Measurements from ENCODE around the gene JCHAIN. TPM values are rescaled to one million over a fixed set of nuclear protein-coding genes. Genes with fewer than 3 reads are reported as not detected.
A peak's percentile ranks its signal among the peaks of the same experiment; 100 is the strongest.

The JCHAIN gene
- total and polyA plus RNA-seq, 2 donors (not counting 1 experiment from before 2014, with no cell fraction given) = 11.3 to 28.7 TPM

- no peak overlapping the region for H2AFZ ChIP-seq (ENCODE audit: low read length)
- H3K4me2 ChIP-seq (ENCODE audit: extremely low read depth, insufficient read depth, low read length) = no peak overlapping the region
- TF ChIP-seq EZH2 (IDR thresholded peaks at IDR 0.05; ENCODE audit: low read length, missing control alignments) = no peak
- TF ChIP-seq, protein P1, sequence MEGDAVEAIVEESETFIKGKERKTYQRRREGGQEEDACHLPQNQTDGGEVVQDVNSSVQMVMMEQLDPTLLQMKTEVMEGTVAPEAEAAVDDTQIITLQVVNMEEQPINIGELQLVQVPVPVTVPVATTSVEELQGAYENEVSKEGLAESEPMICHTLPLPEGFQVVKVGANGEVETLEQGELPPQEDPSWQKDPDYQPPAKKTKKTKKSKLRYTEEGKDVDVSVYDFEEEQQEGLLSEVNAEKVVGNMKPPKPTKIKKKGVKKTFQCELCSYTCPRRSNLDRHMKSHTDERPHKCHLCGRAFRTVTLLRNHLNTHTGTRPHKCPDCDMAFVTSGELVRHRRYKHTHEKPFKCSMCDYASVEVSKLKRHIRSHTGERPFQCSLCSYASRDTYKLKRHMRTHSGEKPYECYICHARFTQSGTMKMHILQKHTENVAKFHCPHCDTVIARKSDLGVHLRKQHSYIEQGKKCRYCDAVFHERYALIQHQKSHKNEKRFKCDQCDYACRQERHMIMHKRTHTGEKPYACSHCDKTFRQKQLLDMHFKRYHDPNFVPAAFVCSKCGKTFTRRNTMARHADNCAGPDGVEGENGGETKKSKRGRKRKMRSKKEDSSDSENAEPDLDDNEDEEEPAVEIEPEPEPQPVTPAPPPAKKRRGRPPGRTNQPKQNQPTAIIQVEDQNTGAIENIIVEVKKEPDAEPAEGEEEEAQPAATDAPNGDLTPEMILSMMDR (conservative IDR thresholded peaks at IDR 0.05 in 1 of 2, IDR thresholded peaks at IDR 0.05 in 1 of 2; ENCODE audit: low read depth in 1 of 2, low read length in 2 of 2) = no peak
- no peak overlapping the region for H3K9ac ChIP-seq (ENCODE audit: insufficient read depth, low read length)
- DNase-seq (ENCODE audit: low read depth in 2 of 2) = no peak
- H3K36me3 ChIP-seq (ENCODE audit: control insufficient read depth, insufficient read depth, low read length) = no peaks in the 10 kb centered on the region
- H3K9me3 ChIP-seq (ENCODE audit: control insufficient read depth, insufficient read depth, low read depth, low read length) = no peaks in the 10 kb centered on the region
- no peaks in the 10 kb centered on the region for H4K20me1 ChIP-seq (ENCODE audit: control insufficient read depth, extremely low read depth, insufficient read depth, low read length)
- H3K79me2 ChIP-seq (ENCODE audit: control insufficient read depth, insufficient read depth, low read length) = no peaks in the 10 kb centered on the region
- H3K4me3 ChIP-seq (replicated peaks in 1 of 4; ENCODE audit: control extremely low read depth in 1 of 4, insufficient read depth in 1 of 4, low read depth in 3 of 4, low read length in 4 of 4) = no peak overlapping the region
- no peaks in the 10 kb centered on the region for H3K27me3 ChIP-seq (ENCODE audit: control insufficient read depth, insufficient read depth, low read length)
- H3K4me1 ChIP-seq (ENCODE audit: control insufficient read depth, extremely low read depth, insufficient read depth, low read length) = no peaks in the 10 kb centered on the region
- no peak overlapping the region for H3K27ac ChIP-seq (ENCODE audit: insufficient read depth, low read length)
Observed at GRCh38 chr4:70607334-70607853, 58.9 kb downstream of the JCHAIN start.

- H3K27me3 ChIP-seq (ENCODE audit: control insufficient read depth, insufficient read depth, low read length) = no peaks in the 10 kb centered on the region
- DNase-seq (ENCODE audit: low read depth in 2 of 2) = no peak
Observed at GRCh38 chr4:70606459-70606858, 59.8 kb downstream of the JCHAIN start.

More at GRCh38 chr4:70606459-70606858, 59.8 kb downstream of the JCHAIN start:
- H3K9ac ChIP-seq (ENCODE audit: insufficient read depth, low read length) = no peak overlapping the region
- no peak overlapping the region for H3K4me3 ChIP-seq (replicated peaks in 1 of 4; ENCODE audit: control extremely low read depth in 1 of 4, insufficient read depth in 1 of 4, low read depth in 3 of 4, low read length in 4 of 4)
- H3K9me3 ChIP-seq (ENCODE audit: control insufficient read depth, insufficient read depth, low read depth, low read length) = no peaks in the 10 kb centered on the region
- H3K4me2 ChIP-seq (ENCODE audit: extremely low read depth, insufficient read depth, low read length) = no peak overlapping the region
- no peaks in the 10 kb centered on the region for H4K20me1 ChIP-seq (ENCODE audit: control insufficient read depth, extremely low read depth, insufficient read depth, low read length)
- no peaks in the 10 kb centered on the region for H3K79me2 ChIP-seq (ENCODE audit: control insufficient read depth, insufficient read depth, low read length)
- peak overlapping the region; percentile 16 for H2AFZ ChIP-seq (ENCODE audit: low read length)
- H3K36me3 ChIP-seq (ENCODE audit: control insufficient read depth, insufficient read depth, low read length) = no peaks in the 10 kb centered on the region
- no peak overlapping the region for H3K27ac ChIP-seq (ENCODE audit: insufficient read depth, low read length)
- TF ChIP-seq, protein P1 (conservative IDR thresholded peaks at IDR 0.05 in 1 of 2, IDR thresholded peaks at IDR 0.05 in 1 of 2; ENCODE audit: low read depth in 1 of 2, low read length in 2 of 2) = no peak
- no peaks in the 10 kb centered on the region for H3K4me1 ChIP-seq (ENCODE audit: control insufficient read depth, extremely low read depth, insufficient read depth, low read length)

Other genes starting within 250 kb of the JCHAIN start
- gene MUC7, start 194.3 kb downstream of the JCHAIN start, total RNA-seq = not detected in 2 replicates
- gene MUC7, start 194.3 kb downstream of the JCHAIN start, polyA plus RNA-seq = not detected in 2 replicates
- not detected in 2 replicates for gene AMTN, start 147.9 kb downstream of the JCHAIN start, total RNA-seq
- gene AMTN, start 147.9 kb downstream of the JCHAIN start, polyA plus RNA-seq = not detected in 2 replicates
- gene AMBN, start 74.3 kb downstream of the JCHAIN start, total RNA-seq = not detected in 2 replicates
- not detected in 2 replicates for gene AMBN, start 74.3 kb downstream of the JCHAIN start, polyA plus RNA-seq
- under 0.01 and 0.50 TPM in 2 replicates for gene ENAM, start 37.8 kb downstream of the JCHAIN start, total RNA-seq
- gene ENAM, start 37.8 kb downstream of the JCHAIN start, polyA plus RNA-seq = 0.33 and 0.58 TPM in 2 replicates
- 17.8 and 19.3 TPM in 2 replicates for gene UTP3, start 22.0 kb upstream of the JCHAIN start, total RNA-seq
- 20.4 and 26.9 TPM in 2 replicates for gene UTP3, start 22.0 kb upstream of the JCHAIN start, polyA plus RNA-seq
- gene RUFY3, start 55.5 kb upstream of the JCHAIN start, total RNA-seq = 71.7 and 97.8 TPM in 2 replicates
- gene RUFY3, start 55.5 kb upstream of the JCHAIN start, polyA plus RNA-seq = 23.6 and 36.3 TPM in 2 replicates
- gene GRSF1, start 173.4 kb upstream of the JCHAIN start, total RNA-seq = 62.4 and 73.3 TPM in 2 replicates
- gene GRSF1, start 173.4 kb upstream of the JCHAIN start, polyA plus RNA-seq = 96.5 and 101 TPM in 2 replicates
- 11.3 and 17.5 TPM in 2 replicates for gene MOB1B, start 235.9 kb upstream of the JCHAIN start, total RNA-seq
- gene MOB1B, start 235.9 kb upstream of the JCHAIN start, polyA plus RNA-seq = 14.9 and 20.7 TPM in 2 replicates

Data from fibroblast of lung (primary cell).